DOHH2 (cell line): ENCODE results near the gene PALM3.

Source experiments
- CTCF ChIP-seq: fragments of 200-600 bp; sonication (generic); IDR thresholded peaks from one replicate; pipeline ENCODE4 v1.5.1; 2014; ENCODE audit warnings: antibody characterized with exemption, mild to moderate bottlenecking, low read depth, low read length; ENCODE audit not compliant: poor library complexity, severe bottlenecking
- EZH2phosphoT487 ChIP-seq: fragments of 200-600 bp; sonication (generic); IDR thresholded peaks from 2 replicates; pipeline ENCODE4 v1.6.1; 2017; ENCODE audit warnings: borderline replicate concordance, mild to moderate bottlenecking, antibody characterized with exemption, low read length, moderate library complexity, mixed read lengths

- TF ChIP-seq CTCF (no peak), EZH2phosphoT487 (no peak)
These were observed 5.0 kb downstream of the PALM3 start for GRCh38 chr19:14056741-14057356.
